MM.1S (cell line): ENCODE results near the gene GNPDA1.

ENCODE experiments used
- DNase-seq: peaks from one replicate; pipeline ENCODE4 v3.0.0-alpha.2; 2015
- H2AFZ ChIP-seq: fragments of 300-600 bp; sonication (generic); 2 replicates; pipeline ENCODE4 v1.6.0; 2016; ENCODE audit warnings: antibody characterized with exemption, low read length
- H3F3A ChIP-seq: fragments of 300-600 bp; sonication (generic); 2 replicates; pipeline ENCODE4 v1.6.1; 2016; ENCODE audit warnings: mild to moderate bottlenecking, antibody characterized with exemption, low read length, moderate library complexity, mixed read lengths; ENCODE audit not compliant: insufficient read depth
- H3K27ac ChIP-seq: fragments of 300-600 bp; sonication (generic); 2 replicates; pipeline ENCODE4 v1.5.1; 2016; ENCODE audit warnings: mild to moderate bottlenecking, low read length
- H3K27me3 ChIP-seq: fragments of 300-600 bp; sonication (generic); replicated peaks from 2 replicates; pipeline ENCODE4 v1.6.0; 2016; ENCODE audit warnings: low read length; ENCODE audit not compliant: insufficient read depth
- H3K36me3 ChIP-seq: fragments of 300-600 bp; sonication (generic); replicated peaks from 2 replicates; pipeline ENCODE4 v1.6.1; 2016; ENCODE audit warnings: mild to moderate bottlenecking, low read length, mixed read lengths; ENCODE audit not compliant: insufficient read depth
- H3K4me1 ChIP-seq: fragments of 300-600 bp; sonication (generic); 2 replicates; pipeline ENCODE4 v1.6.1; 2016; ENCODE audit warnings: low read length, mixed read lengths
- H3K4me2 ChIP-seq: fragments of 300-600 bp; sonication (generic); 2 replicates; pipeline ENCODE4 v1.6.0; 2016; ENCODE audit warnings: low read depth, low read length
- H3K4me3 ChIP-seq: fragments of 300-600 bp; sonication (generic); 2 replicates; pipeline ENCODE4 v1.5.1; 2016; ENCODE audit warnings: low read length, mixed read lengths
- H3K79me2 ChIP-seq: fragments of 300-600 bp; sonication (generic); 2 replicates; pipeline ENCODE4 v1.6.1; 2016; ENCODE audit warnings: mixed run types, low read length, mixed read lengths
- H3K9ac ChIP-seq: fragments of 300-600 bp; sonication (generic); 2 replicates; pipeline ENCODE4 v1.6.1; 2016; ENCODE audit warnings: low read length, mixed read lengths
- H3K9me2 ChIP-seq: fragments of 300-600 bp; sonication (generic); replicated peaks from 2 replicates; pipeline ENCODE4 v1.6.1; 2016; ENCODE audit warnings: mild to moderate bottlenecking, low read length, mixed read lengths; ENCODE audit not compliant: insufficient read depth
- H3K9me3 ChIP-seq: fragments of 300-600 bp; sonication (generic); replicated peaks from 2 replicates; pipeline ENCODE4 v1.6.1; 2016; ENCODE audit warnings: mild to moderate bottlenecking, low read length, mixed read lengths; ENCODE audit not compliant: insufficient read depth
- H4K20me1 ChIP-seq: fragments of 300-600 bp; sonication (generic); 2 replicates; pipeline ENCODE4 v1.6.1; 2016; ENCODE audit warnings: mild to moderate bottlenecking, low read length, moderate library complexity, mixed read lengths; ENCODE audit not compliant: insufficient read depth
- CTCF ChIP-seq: fragments of 300-600 bp; sonication (generic); IDR thresholded peaks from 2 replicates; pipeline ENCODE4 v1.5.1; 2016; ENCODE audit warnings: antibody characterized with exemption, low read length, mixed read lengths
- EZH2 ChIP-seq: fragments of 300-600 bp; sonication (generic); optimal IDR thresholded peaks from 2 replicates; pipeline ENCODE3; 2017; ENCODE audit warnings: low read depth, mild to moderate bottlenecking, antibody characterized with exemption, low read length, mixed read lengths
- EZH2phosphoT487 ChIP-seq: fragments of 300-600 bp; sonication (generic); IDR thresholded peaks from 2 replicates; pipeline ENCODE4 v1.6.1; 2018; ENCODE audit warnings: antibody characterized with exemption, low read length

GNPDA1 gene

GRCh38 chr5:141968914-141969608 lies 43.8 kb downstream of the GNPDA1 start, which contains the start of gene RNF14:
RNF14 (plus strand) TSS chr5:141969105; CDS start chr5:141973589, 4,484 bp downstream.
- Histone ChIP-seq H3K4me2 (peak within 1 kb of the TSS; percentile 91), H2AFZ (peak within 1 kb of the TSS; percentile 78), H3F3A (peaks cover 23% of the 10 kb centered on the region), H4K20me1 (no peaks in the 10 kb centered on the region), H3K27ac (peak within 1 kb of the TSS; percentile 95), H3K27me3 (no peaks in the 10 kb centered on the region), H3K9me3 (no peaks in the 10 kb centered on the region), H3K4me3 (peak within 1 kb of the TSS; percentile 81), H3K79me2 (peaks cover 34% of the 10 kb centered on the region), H3K36me3 (no peaks in the 10 kb centered on the region), H3K4me1 (peaks cover 8% of the 10 kb centered on the region; the same call in 1 of the 2 replicates), H3K9ac (peak within 1 kb of the TSS; percentile 93), H3K9me2 (no peaks in the 10 kb centered on the region)
- peak; percentile 97 for DNase-seq
- TF ChIP-seq EZH2phosphoT487 (no peak), CTCF (peak; percentile 94)

- no peak overlapping the region for H3K27ac ChIP-seq
- no peak for DNase-seq
- H2AFZ ChIP-seq = no peak overlapping the region
- H3K79me2 ChIP-seq = peaks cover 21% of the 10 kb centered on the region
- no peak overlapping the region for H3K9ac ChIP-seq
- no peaks in the 10 kb centered on the region for H3K9me3 ChIP-seq
- H3F3A ChIP-seq = peaks cover 23% of the 10 kb centered on the region
- no peak overlapping the region for H3K4me2 ChIP-seq
- no peaks in the 10 kb centered on the region for H3K36me3 ChIP-seq
- TF ChIP-seq EZH2 (no peak), CTCF (no peak), EZH2phosphoT487 (no peak)
- H3K4me3 ChIP-seq = no peak overlapping the region
- H3K27me3 ChIP-seq = no peaks in the 10 kb centered on the region
- no peaks in the 10 kb centered on the region for H4K20me1 ChIP-seq
- H3K9me2 ChIP-seq = no peaks in the 10 kb centered on the region
- H3K4me1 ChIP-seq = peaks cover 8% of the 10 kb centered on the region; the same call in 1 of the 2 replicates
Observed at GRCh38 chr5:141966963-141967333, 45.9 kb downstream of the GNPDA1 start.

GRCh38 chr5:141966275-141966962 lies 46.4 kb downstream of the GNPDA1 start:
- Histone ChIP-seq H3K9me2 (no peaks in the 10 kb centered on the region), H3K4me2 (no peak overlapping the region), H4K20me1 (no peaks in the 10 kb centered on the region), H3K9me3 (no peaks in the 10 kb centered on the region), H3K4me3 (no peak overlapping the region), H3K4me1 (peaks cover 9% of the 10 kb centered on the region), H3K36me3 (no peaks in the 10 kb centered on the region), H3F3A (peaks cover 23% of the 10 kb centered on the region), H3K79me2 (peaks cover 20% of the 10 kb centered on the region), H3K9ac (no peak overlapping the region), H2AFZ (no peak overlapping the region), H3K27me3 (no peaks in the 10 kb centered on the region), H3K27ac (no peak overlapping the region)
- TF ChIP-seq EZH2 (no peak), EZH2phosphoT487 (no peak), CTCF (no peak)
- DNase-seq = no peak
